ENCODE measurements around the gene GIMD1.

DNA sequence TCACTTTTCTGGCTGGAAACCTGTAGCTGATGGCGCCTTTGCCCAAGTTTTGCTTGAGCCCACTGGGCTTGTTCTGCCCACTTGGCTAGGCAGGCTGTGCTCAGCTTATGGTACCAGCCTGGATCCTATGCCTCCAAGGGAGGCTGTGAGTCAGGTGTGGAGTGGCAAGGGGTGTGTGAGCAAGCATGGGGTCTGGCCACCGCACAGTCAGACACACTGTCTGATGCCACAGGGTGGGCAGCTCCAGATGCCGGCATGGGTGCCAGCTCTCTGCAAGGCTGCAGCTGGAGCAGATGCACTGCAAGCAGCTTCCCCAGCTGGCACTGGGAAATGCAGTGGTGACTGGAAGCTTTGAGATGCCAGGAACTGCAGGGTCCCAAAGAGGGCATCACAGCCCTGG lies 16.3 kb upstream of the GIMD1 start:
- TF ChIP-seq POLR2A (IDR thresholded peaks at IDR 0.05; ENCODE audit: low read length) (no peak), GATA1 (IDR thresholded peaks at IDR 0.05; ENCODE audit: low read depth, low read length) (no peak)

All from erythroblast (primary cell).